ENCODE data around the gene NDUFS8.

Gene NDUFS8

DNA sequence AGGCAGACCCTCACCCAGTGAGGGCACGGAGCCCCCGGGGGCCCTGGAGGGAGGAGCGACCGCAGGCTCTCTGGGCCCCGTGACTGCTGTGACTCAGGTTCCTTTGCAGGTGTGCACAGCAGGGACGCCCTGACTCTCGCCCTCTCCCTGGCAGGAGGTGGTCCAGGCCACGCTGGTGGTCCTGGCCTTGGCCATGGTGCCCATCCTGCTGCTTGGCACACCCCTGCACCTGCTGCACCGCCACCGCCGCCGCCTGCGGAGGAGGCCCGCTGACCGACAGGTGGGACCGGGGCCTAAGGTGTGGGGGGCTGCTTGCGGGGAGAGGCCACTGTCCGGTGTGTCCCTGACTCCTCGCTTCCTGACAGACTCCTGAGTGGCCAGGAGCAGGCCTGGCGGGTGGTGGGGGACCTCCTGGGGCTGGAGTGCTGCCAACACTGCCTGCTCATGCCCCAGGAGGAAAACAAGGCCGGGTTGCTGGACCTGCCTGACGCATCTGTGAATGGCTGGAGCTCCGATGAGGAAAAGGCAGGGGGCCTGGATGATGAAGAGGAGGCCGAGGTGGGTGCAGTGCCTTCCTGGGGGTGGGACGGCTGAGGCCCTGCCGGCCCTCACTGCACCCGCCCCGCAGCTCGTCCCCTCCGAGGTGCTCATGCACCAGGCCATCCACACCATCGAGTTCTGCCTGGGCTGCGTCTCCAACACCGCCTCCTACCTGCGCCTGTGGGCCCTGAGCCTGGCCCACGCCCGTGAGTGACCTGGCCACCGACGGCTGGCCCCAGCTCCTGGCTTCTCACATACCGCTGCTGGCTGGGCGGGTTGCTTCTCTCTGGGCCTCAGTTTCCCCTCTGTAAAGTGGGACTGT is 19.3 kb downstream of the NDUFS8 start:
- no peak for DNase-seq (ENCODE audit: low spot score)

- DNase-seq (ENCODE audit: low spot score), result no peak
Observed at GRCh38 chr11:68050371-68050841, 19.9 kb downstream of the NDUFS8 start.

- DNase-seq (ENCODE audit: low spot score), result no peak
Observed at GRCh38 chr11:68051191-68052136, 21.0 kb downstream of the NDUFS8 start.

- no peak for DNase-seq (ENCODE audit: low spot score)
Observed at GRCh38 chr11:68052137-68052873, 21.8 kb downstream of the NDUFS8 start.

- DNase-seq (ENCODE audit: low spot score), result no peak
Observed at GRCh38 chr11:68053117-68053516, 22.6 kb downstream of the NDUFS8 start.

- no peak for DNase-seq (ENCODE audit: low spot score)
Observed at GRCh38 chr11:68053981-68054812, 23.7 kb downstream of the NDUFS8 start.

DNA sequence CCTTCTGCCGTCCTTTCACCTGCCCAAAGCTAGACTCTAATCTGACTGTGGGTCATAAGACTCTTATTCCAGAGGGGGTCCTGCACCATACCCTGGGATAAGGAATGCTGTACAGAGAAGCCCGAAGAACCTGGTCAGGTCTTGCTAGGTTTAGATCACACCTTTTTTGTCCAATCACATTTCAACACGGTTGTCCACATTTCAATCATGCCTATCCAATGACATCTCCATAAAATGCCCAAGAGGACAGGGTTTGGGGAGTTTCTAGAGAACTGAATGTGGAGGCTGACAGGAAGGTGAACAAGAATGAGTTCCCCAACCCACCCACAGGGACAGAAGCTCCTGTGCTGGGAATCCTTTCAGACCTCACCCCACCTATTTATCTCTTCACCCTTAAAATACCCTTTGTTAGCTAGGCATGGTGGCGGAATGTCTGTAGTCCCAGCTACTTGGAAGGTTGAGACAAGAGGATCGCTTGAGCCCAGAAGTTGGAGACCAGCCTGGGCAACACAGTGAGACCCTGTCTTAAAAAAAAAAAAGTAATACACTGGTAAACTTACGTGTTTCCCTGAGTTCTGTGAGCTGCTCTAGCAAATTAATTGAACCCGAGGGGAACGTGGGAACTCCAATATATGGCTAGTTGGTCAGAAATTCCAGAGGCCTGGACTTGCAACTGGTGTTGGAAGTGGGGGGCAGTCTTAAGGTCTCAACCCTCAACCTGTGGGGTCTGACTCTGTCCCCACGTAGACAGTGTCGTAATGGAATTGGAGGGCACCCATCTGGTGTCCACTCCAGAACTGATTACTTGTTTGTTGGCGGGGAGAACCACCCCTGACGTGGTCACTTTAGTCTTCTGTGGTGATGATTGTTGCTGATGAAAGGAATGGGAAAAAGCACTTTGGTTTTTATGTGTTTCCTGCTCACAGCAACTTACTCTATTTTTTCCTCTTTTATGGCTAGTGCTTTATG is 26.1 kb downstream of the NDUFS8 start:
- DNase-seq (ENCODE audit: low spot score), result no peak

DNA sequence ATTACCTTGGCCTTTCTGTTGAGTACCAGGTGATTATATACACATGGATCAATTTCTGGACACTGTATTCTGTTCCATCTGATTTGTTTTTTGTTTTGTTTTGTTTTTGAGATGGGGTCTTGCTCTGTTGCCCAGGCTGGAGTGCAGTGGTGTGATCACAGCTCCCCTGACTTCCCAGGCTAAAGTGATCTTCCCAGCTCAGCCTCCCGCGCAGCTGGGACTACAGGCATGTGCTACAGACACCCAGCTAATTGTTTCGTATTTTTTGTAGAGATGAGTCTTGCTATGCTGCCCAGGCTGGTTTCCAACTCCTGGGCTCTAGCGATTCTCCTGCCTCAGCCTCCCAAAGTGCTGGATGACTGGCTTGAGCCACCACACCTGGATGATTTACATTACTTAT is 27.3 kb downstream of the NDUFS8 start:
- no peak for DNase-seq (ENCODE audit: low spot score)

DNA sequence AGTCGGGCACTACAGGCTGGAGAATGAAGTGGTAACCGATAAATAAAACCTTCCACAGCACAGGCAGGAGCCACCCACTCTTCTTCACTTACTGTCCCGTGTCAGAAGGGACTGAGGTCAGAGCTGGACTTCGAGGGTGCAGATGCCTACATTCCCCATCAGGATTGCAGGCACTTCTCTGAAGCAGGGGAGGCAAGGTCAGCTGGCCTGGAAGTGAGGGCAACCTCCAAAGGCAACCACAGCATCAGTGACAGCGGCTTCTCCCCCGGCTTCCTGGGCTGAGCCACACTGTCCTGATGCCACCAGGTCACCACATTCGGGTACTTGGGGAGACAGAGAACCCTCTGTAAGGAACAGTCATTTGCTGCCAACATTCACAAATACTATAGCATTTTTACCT is 31.0 kb downstream of the NDUFS8 start:
- no peak for DNase-seq (ENCODE audit: low spot score)

DNA sequence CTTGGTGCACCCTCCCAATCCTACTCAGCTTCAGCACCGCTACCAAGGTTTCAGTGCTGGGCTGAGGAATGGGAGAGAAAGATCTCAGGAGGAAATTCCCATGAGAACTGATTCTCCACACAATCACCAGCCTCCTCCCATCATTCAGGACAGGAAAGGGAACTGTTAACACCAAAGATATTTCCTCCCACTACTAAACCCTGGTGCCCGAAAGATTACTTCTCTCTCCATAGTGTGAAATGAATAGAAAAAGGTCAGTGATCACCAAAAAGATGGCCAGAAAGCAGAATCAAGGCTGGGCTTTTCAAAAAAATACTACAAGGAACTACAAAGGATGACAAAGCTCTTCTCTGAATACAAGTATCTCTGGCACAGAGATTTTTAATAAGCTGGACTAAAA is 34.4 kb downstream of the NDUFS8 start:
- no peak for DNase-seq (ENCODE audit: low spot score)

- DNase-seq (ENCODE audit: low spot score), result no peak
Observed at GRCh38 chr11:68065841-68066240, 35.4 kb downstream of the NDUFS8 start.

DNA sequence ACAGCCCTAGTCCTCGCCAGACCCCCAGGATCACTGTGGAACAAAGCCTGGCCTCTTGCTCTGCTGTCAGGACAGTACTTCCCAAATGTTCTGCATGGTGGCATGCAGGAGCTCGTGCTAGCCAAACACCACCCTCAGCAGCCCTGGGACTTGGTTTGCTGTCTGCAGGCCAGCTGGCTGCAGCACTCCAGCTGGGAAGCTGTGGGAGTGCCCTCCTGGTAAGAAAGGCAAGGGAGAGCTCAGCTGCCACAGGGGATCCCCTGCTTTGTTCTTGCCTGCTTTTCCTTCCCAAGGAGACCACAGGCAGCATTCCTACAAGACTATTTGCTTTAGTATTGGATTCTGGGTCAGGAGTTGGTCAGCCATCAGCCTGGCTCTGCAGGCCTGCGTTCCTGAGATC is 36.3 kb downstream of the NDUFS8 start:
- DNase-seq (ENCODE audit: low spot score), result peak; percentile 40

GRCh38 chr11:68067991-68068390 is 37.5 kb downstream of the NDUFS8 start:
- no peak for DNase-seq (ENCODE audit: low spot score)

- no peak for DNase-seq (ENCODE audit: low spot score)
Observed at GRCh38 chr11:68071281-68072048, 41.0 kb downstream of the NDUFS8 start.

DNA sequence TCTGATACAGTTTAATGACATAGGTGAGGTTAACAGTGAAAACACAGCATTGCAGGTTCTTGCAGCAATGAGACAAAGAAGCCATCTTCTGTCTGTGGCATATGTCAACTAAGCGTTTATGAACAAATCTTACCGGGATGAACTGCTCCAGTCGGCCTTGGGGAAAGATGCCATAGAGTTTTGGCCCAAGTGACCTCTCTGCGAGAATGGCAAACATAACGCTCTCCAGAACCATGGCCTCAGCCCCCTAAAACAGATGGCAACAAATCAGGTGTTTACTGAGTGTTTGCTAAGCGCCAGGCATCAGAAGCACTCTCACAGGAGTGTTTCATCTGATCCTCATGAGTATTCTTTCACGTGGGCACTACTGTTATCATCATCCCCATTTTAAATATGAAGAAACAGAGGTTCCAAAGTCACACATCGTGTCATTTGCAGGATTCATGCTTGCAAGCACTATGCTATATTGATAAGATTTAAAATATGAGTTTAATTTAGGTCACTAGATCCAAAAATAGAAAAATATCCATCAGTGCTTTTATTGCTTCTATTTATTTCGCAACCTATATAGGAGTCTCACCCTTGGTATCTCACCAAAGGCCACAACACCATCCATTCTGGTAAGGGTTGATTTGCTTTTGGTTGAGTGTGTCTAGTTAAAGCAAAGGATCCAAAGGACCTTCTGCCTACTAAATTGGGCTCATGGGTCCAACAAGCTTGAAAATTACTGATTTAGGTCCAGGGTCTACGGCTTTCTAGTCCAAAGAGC is 44.3 kb downstream of the NDUFS8 start:
- DNase-seq (ENCODE audit: low spot score), result no peak

DNA sequence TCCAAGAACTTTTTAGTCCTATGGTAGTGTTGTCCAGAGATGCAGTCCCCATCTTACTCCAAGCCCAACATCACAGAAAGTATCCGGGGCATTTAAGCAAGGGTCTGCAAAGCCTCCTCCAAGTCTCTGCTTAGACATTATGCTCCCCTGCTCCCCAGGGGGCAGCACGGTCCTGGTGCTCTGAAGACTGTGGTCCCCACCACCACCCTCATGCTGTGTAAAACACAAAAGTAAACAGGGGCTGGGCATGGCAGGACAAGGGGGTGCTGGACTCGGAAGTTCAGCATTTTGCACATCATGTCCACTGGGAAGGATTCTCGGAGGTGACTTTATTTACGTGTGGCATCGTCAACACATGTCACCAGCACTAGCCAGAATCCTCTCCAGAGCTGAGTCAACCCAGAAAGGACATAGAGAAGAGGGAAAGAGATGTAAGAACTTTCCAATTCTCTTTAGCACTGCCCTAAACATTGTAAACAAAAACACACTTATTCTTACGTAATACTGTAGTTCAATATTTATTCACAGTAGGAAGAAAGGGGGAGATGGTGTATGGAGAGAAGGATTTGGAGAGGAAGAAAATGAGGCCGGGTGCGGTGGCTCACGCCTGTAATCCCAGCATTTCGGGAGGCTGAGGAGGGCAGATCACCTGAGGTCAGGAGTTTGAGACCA is 46.0 kb downstream of the NDUFS8 start:
- no peak for DNase-seq (ENCODE audit: low spot score)

- DNase-seq (ENCODE audit: low spot score), result peak; percentile 31
Observed at GRCh38 chr11:68077617-68078582, 47.4 kb downstream of the NDUFS8 start.

Data from pons (tissue), 1 donor.